NCI-H82 treated with DMSO at 0.1 percent for 48 hours (cell line): ENCODE results near the gene ASIC2.

Experiments
- DNase-seq: peaks from one replicate; lab custom pipeline; 2025; ENCODE audit not compliant: unreplicated experiment; lab: John Stamatoyannopoulos, UW

Gene ASIC2

GRCh38 chr17:33245183-33245582 lies 47.9 kb downstream of the ASIC2 start:
- DNase-seq, result no peak

DNA sequence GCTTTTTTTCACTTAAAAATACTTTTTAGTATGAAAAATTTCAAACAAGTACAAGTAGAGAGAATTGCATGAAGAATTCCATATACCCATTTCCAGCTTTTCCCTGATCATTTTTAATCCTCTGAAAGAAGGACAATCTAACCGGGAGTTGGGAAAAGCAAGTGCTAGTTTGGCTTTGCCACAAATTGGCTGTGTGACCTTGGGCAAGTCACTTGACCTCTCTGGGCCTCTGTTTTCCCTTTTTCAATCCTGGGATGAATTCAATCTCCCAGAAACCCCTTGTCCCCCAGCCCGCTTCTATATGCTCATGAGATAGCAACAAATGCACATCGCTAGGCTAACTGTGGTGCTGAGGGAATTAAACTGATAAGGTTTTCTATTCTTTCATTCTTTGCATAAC lies 49.4 kb downstream of the ASIC2 start:
- no peak for DNase-seq

GRCh38 chr17:33242375-33243124 lies 50.5 kb downstream of the ASIC2 start:
- no peak for DNase-seq

GRCh38 chr17:33241390-33241789 lies 51.7 kb downstream of the ASIC2 start:
- DNase-seq, result no peak

DNA sequence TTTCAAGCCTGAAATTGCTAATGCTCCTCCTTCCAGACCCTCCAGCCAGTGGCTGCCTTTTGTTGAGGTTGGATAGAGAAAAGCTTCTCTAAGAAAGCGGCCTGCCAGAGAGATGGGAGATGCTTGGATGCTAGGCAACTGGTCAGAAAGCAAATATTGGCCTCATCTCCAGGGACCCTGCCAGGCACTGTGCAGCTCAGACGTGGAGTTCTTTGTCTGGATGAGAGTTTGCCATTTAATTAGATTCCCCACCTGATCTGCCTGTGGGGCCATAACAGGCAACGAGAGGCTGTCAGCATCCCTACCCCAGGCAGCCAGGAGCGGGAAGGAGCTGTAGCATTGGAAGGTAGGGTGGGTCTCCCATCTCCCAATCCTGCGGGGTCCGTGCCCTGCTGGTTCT lies 52.7 kb downstream of the ASIC2 start:
- DNase-seq, result no peak

DNA sequence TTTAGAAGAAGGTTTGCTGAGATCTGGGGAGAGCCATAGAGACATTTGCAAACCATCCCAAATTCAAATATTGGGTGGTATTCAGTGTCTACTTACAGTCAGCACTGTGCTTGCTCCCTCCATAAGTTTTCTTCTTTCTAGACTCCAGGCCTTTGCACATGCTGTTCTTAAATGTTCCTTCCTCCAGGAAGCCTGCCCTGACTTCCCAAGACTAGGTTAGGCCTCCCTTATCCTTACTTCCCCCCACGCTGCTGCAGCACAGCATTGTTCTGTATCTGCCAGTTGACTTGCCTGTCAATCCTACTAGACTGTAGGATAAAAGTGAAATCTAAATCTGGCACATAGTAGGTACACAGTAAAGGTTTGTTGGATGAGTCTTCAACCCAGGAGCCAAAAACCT lies 53.4 kb downstream of the ASIC2 start:
- DNase-seq, result no peak

- no peak for DNase-seq
Observed at GRCh38 chr17:33234930-33235685, 58.0 kb downstream of the ASIC2 start.

DNA sequence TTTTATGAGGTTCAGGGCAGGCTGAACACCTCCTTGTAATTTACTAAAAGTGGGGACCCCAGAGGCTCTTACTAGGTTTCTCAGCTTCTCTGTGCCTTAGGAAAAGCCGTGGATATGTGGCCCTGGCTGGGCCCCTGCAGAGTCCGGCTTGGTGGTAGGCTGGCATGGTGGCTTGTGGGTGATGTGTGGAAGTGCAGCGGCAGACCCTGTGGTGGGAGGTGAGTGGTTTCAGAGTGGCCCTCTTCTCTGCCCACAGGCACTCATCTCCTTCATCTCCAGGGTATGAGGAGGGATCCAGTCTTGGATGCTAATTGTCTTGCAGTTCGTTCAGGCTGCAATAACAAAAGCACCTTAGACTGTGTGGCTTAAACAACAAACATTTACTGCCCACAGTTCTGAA lies 58.9 kb downstream of the ASIC2 start:
- no peak for DNase-seq

GRCh38 chr17:33233811-33234177 lies 59.3 kb downstream of the ASIC2 start:
- no peak for DNase-seq

DNA sequence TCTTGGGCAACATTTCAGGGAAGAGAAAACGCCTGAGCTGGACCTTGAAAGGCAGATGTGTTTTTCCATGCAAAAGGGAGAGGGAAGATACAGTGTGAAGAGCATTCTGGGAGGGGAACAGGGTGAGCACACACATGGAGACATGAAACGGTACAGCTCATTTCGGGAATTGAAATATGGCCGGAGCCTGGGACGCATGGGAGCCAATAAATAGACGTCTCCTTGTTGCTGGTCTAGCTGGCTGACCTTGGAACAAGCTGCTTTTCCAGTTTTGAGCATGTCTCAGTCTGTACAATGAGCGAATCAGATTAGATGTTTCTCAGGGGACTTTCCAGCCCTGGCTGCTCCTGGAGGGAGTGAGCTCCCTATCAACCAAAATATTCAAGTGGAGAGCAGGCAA lies 63.6 kb downstream of the ASIC2 start:
- DNase-seq, result no peak

- no peak for DNase-seq
Observed at GRCh38 chr17:33229028-33229427, 64.1 kb downstream of the ASIC2 start.

DNA sequence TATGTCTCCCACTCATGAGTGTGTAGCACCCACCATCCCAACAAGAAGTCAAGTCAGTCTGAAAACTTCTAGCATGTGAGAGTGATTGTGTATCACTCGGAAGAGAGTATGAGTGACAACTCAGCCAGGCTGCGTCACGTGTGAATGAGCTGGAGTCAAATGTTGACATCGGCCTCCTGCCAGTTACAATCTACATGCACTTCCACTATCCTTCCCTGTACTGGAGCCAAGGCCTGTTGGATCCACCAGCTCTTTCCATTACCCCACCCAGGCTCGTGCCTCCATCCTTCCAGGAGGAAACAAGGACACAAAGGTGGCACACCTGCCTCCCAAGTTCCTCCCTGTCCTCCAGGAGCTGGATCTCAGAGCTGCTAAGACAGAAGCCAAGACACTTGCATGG lies 64.5 kb downstream of the ASIC2 start:
- no peak for DNase-seq

GRCh38 chr17:33227911-33228310 lies 65.2 kb downstream of the ASIC2 start:
- DNase-seq, result no peak

GRCh38 chr17:33225994-33226393 lies 67.1 kb downstream of the ASIC2 start:
- DNase-seq, result no peak

DNA sequence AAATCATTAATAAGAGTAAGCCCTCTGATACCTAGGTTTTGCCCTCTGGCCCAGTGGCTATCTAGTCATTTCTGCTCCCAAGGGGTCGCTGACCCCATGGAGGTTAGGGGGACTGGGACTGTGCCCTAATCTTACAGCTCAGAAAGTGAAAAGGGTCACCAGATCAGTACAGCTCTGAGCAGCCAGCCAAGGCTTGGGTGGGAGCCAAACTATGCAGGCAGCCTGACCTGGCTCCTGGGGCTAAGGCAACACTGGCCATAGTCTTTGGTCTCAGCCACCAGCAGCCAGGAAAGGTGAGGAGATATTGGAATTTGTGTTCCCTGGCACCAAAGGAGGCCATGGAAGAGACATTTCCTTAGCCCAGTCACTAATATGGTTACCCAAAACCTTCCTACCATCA lies 67.6 kb downstream of the ASIC2 start:
- no peak for DNase-seq

DNA sequence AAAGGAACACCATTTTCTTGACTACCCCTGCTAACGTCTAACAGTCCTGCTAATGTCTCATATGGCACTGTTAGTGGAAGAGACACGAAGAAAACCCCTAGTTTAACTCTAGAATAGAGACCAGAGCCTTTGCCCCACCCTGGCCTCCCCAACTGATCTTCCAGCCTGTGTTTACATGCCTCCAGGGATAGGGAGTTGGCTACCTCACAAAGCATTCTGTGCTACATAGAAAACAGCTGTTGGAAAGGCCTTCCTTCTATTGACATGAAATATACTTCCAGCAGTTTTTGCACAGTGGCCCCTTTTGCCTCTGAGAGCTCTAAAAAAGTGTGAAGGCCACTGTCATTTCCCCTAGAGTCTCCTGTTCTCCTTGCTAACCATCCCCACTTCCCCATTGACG lies 73.1 kb downstream of the ASIC2 start:
- DNase-seq, result no peak

GRCh38 chr17:33218698-33219601 lies 74.1 kb downstream of the ASIC2 start:
- no peak for DNase-seq

- DNase-seq, result no peak
Observed at GRCh38 chr17:33217891-33218290, 75.2 kb downstream of the ASIC2 start.

GRCh38 chr17:33214996-33215395 lies 78.1 kb downstream of the ASIC2 start:
- no peak for DNase-seq

DNA sequence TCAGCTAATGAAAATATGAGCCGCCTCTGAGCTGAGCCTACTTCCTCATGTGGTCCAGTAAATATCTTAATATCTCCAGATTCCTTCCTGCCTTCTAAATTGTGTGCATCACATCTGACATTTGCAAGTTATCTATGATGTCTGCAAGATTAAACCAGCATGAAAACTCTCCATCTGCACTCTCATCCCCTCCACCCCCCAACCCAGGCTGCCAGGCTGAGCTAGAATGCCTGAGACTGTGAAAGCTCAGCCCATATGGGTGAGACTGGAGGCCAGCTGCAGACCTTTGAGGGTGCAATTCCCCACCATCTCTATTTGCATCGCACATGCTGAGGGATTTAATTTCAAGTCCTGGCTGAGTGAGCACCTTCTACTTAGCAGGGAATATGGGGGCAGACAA lies 82.8 kb downstream of the ASIC2 start:
- peak; percentile 1 for DNase-seq

GRCh38 chr17:33209671-33210070 lies 83.4 kb downstream of the ASIC2 start:
- DNase-seq, result no peak

- DNase-seq, result no peak
Observed at GRCh38 chr17:33207231-33207630, 85.9 kb downstream of the ASIC2 start.
